Activated naive CD8-positive, alpha-beta T cell treated with anti-CD3 and anti-CD28 coated beads, Interleukin-2, amount 50 U/mL, for 24 hours (primary cell): ENCODE results near the gene CAMTA1.

Source experiments
- ATAC-seq: fragments of 150-1000 bp; cut with Tn5 transposase; one replicate; pipeline ENCODE4 v1.10.0; 2021
- DNase-seq: peaks from one replicate; pipeline ENCODE4 v3.0.0; 2021
- H3K27ac Mint-ChIP-seq: one replicate; pipeline ENCODE4 v1.8.0; 2021; ENCODE audit warnings: mild to moderate bottlenecking, mixed read lengths
- H3K27me3 Mint-ChIP-seq: one replicate; pipeline ENCODE4 v1.8.0; 2021; ENCODE audit warnings: mixed read lengths
- H3K36me3 Mint-ChIP-seq: one replicate; pipeline ENCODE4 v1.8.0; 2021; ENCODE audit warnings: low read depth, mixed read lengths
- H3K4me1 Mint-ChIP-seq: one replicate; pipeline ENCODE4 v1.8.0; 2021; ENCODE audit warnings: mixed read lengths
- H3K4me3 Mint-ChIP-seq: one replicate; pipeline ENCODE4 v1.8.0; 2021; ENCODE audit warnings: mild to moderate bottlenecking, moderate library complexity, mixed read lengths
- H3K9me3 Mint-ChIP-seq: one replicate; pipeline ENCODE4 v1.8.0; 2021; ENCODE audit warnings: mixed read lengths

The CAMTA1 gene

DNA sequence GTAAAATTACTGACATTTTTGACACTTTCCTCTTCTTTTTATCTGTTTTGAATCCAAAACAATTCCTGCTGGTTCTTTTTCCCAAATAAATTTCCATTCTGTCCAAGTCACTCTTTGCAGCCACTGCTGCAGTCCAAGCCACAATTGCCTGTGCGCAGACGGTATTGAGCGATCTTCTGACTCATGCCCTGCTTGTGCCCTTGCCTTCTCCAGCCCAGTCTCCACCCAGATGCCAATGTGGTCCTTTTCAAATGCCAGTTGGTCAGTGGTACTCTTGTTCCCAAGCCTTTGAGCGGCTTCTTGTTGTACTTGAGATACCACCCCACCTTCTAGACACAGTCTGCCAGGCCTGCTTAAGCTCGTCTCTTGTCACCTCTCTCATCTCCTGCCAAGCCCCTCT, 78.9 kb downstream of the CAMTA1 start:
- H3K4me1 Mint-ChIP-seq = peaks cover 30% of the 10 kb centered on the region
- no peak overlapping the region for H3K27ac Mint-ChIP-seq
- H3K36me3 Mint-ChIP-seq = peaks cover 9% of the 10 kb centered on the region
- DNase-seq = no peak
- H3K27me3 Mint-ChIP-seq = no peaks in the 10 kb centered on the region
- H3K9me3 Mint-ChIP-seq = no peaks in the 10 kb centered on the region
- ATAC-seq = no peak
- H3K4me3 Mint-ChIP-seq = no peak overlapping the region

DNA sequence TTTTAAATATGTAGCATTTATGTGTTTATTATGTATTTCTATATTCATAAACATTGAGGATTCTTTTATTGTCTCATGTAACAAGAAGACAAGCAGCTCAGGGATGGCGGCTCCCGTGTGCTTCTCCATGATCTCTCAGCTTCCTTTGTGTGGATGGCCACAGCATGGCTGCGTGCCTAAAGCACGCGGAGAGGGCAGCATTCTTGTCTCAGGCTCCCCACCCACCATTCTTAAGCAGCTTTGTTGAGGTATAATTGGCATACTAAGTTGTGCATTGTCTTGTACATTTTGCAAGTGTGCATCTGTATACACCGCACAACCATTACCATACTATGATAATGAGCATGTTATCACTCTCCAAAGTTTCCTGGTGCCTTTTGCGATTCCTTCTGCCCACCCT, 81.6 kb downstream of the CAMTA1 start:
- Mint-ChIP-seq H3K4me3 (no peak overlapping the region), H3K36me3 (peaks cover 5% of the 10 kb centered on the region), H3K27me3 (no peaks in the 10 kb centered on the region), H3K27ac (no peak overlapping the region), H3K4me1 (peaks cover 29% of the 10 kb centered on the region), H3K9me3 (no peaks in the 10 kb centered on the region)
- ATAC-seq = no peak
- DNase-seq = no peak

DNA sequence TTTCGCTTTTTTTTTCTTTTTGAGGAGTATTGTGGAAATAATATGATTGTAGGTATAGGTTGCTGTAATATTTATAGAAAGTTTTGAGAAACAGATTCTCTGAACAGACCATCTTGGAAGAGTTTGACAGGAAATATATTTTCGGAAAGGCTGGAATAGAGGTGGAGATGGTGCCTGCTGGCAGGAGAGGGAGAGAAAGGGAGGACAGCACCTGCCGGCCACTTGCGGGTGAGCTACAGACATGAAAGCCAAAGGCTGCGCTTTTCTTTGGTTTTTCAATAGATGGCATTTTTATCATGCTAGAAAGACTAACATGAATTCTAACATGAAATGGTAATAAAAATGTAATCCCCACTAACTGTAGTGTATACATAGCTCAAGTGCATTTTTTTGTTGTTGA, 82.1 kb downstream of the CAMTA1 start:
- H3K27ac Mint-ChIP-seq = no peak overlapping the region
- H3K36me3 Mint-ChIP-seq = peaks cover 5% of the 10 kb centered on the region
- DNase-seq (no peak), ATAC-seq (no peak)
- H3K27me3 Mint-ChIP-seq = no peaks in the 10 kb centered on the region
- H3K9me3 Mint-ChIP-seq = no peaks in the 10 kb centered on the region
- no peak overlapping the region for H3K4me3 Mint-ChIP-seq
- H3K4me1 Mint-ChIP-seq = peaks cover 34% of the 10 kb centered on the region

DNA sequence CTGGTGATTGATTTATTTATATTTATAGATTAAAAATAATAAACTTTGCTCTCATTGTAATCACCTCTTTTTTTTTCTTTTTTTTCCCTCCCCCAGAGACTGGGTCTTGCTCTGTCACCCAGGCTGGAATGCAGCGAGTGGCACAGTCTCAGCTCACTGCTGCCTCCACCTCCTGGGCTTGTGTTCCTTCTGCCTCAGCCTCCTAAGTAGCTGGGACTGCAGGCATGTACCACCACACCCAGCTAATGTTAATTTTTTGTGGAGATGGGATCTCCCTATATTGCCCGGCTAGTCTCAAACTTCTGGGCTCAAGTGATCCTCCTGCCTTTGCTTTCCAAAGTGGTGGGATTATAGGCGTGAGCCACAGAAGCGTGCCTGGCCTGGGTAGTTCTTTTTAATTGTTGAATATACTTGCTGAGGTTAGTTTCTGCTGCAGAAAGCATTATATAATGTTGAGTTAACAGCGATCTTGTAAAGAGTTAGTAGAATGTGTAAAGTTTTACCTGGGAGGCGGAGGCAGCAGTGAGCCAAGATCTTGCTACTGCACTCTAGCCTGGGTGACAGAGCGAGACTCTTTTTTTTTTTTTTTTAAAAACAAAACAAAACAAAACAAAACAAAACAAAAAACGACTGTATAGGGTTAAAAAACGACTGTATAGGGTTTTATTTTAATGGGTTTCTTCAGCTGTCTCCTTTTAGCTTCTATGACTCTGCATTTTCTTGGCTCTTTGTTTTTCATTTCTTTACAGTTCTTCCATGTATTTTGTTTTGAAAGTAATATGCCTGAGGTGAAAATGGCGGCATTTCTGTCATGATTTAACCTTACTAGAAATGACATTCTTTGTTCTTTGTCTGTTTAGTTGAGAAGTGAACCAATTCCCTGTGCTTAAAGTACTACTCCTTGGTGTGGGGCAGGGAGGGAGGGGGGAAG, 82.7 kb downstream of the CAMTA1 start:
- Mint-ChIP-seq H3K9me3 (no peaks in the 10 kb centered on the region), H3K4me3 (no peak overlapping the region), H3K4me1 (peaks cover 37% of the 10 kb centered on the region), H3K36me3 (peaks cover 11% of the 10 kb centered on the region), H3K27me3 (no peaks in the 10 kb centered on the region), H3K27ac (no peak overlapping the region)
- DNase-seq (no peak), ATAC-seq (no peak)

DNA sequence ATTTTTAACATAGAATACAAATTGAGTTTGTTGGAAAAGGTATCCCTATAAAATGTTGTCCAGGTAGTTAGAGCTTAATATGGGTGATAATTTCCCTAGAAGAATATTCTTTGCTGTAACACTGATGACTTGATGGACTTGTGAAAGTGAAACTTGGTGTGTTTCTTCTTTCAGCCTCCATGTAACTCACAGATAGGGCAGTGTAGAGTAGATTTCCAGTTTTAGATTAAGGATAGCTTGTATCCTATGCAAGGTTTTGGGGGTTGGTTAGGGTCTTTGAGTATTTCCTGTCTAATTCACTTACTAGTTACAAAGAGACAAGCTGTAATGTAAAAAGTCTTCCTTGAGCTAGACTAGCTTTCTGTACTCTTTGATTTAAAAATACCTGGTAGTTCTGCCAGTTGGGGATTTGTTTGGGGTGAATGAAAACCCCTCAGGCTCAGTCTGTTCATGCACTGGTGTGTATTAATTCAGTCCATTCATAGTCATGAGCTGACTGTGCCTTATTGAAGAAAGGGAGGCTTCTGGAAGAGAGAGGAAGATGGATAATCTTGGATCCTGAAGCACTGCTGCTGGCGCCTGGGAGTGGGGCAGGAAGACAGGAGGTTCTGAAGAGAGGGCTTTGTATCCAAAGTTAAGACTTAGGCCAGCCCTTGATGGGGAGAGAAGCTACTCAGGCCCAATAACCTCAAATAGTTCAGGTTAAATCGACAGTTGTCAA, 83.6 kb downstream of the CAMTA1 start:
- Mint-ChIP-seq H3K4me1 (peaks cover 37% of the 10 kb centered on the region), H3K36me3 (peaks cover 15% of the 10 kb centered on the region), H3K27me3 (no peaks in the 10 kb centered on the region), H3K4me3 (no peak overlapping the region), H3K9me3 (no peaks in the 10 kb centered on the region), H3K27ac (no peak overlapping the region)
- DNase-seq (no peak), ATAC-seq (no peak)

DNA sequence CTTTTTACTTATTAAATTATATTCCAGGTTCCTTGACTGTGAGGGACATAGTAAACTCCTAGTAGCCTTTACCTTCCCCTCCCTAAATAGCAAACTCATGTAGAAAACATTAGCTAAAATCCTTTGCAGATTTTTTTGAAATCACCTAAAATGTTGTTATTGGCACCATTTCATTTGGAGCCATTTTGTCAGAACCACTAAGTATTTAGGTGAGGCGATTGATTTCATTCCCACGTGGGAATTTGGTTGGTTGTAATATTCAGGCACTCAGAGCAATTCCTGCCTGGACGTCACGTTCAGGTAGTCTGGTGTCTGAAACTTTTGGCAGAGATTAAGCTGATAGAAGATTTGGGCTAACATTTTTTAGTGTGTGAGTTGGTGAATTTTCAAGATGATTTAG, 84.3 kb downstream of the CAMTA1 start:
- no peak overlapping the region for H3K27ac Mint-ChIP-seq
- ATAC-seq = no peak
- no peaks in the 10 kb centered on the region for H3K9me3 Mint-ChIP-seq

DNA sequence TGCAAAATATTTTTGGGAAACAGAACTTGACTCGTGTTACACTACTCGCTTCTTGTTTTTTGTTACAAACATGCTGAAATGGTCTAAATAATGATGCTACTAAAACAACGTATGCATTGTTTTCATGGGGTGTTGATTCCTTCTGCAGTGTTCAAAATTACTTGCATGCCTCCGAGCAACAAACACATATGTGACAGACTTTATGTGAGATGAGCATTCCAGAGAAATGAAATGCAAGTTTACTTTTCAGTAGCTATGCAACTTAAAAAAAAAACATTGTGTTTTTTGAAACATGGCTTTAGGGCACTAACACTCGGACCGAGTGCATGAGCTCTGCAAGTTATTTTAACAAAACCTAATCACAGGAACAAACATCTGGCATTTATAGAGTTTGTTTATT, 84.8 kb downstream of the CAMTA1 start:
- no peak overlapping the region for H3K27ac Mint-ChIP-seq
- H3K36me3 Mint-ChIP-seq = peaks cover 14% of the 10 kb centered on the region
- DNase-seq = no peak
- no peaks in the 10 kb centered on the region for H3K9me3 Mint-ChIP-seq
- no peak overlapping the region for H3K4me3 Mint-ChIP-seq
- ATAC-seq = no peak
- H3K27me3 Mint-ChIP-seq = no peaks in the 10 kb centered on the region
- H3K4me1 Mint-ChIP-seq = peaks cover 37% of the 10 kb centered on the region

More for the DNA sequence above, 84.3 kb downstream of the CAMTA1 start:
- no peak for DNase-seq
- peaks cover 37% of the 10 kb centered on the region for H3K4me1 Mint-ChIP-seq
- H3K36me3 Mint-ChIP-seq = peaks cover 13% of the 10 kb centered on the region
- H3K4me3 Mint-ChIP-seq = no peak overlapping the region
- H3K27me3 Mint-ChIP-seq = no peaks in the 10 kb centered on the region

DNA sequence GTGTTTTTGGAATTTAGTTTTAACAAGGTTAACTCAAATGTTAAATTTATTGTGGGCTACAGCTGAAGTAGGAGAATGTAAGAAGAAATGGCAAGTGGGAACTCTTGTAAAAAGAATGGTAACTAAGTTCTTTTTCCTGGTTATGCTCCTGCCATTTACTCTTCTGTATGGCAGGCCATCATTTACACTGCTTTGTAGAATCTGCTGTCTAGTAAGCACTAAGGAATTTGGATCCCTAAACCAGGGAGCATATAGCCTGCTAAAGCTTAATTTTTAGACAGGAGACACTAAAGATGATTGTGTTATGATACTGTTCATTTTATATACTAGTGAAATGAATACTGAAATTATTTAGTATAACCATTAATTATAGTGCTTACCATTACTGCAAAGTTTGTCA, 85.3 kb downstream of the CAMTA1 start:
- DNase-seq (no peak), ATAC-seq (no peak)
- H3K36me3 Mint-ChIP-seq = peaks cover 14% of the 10 kb centered on the region
- no peak overlapping the region for H3K27ac Mint-ChIP-seq
- H3K4me1 Mint-ChIP-seq = peaks cover 37% of the 10 kb centered on the region
- no peaks in the 10 kb centered on the region for H3K27me3 Mint-ChIP-seq
- no peak overlapping the region for H3K4me3 Mint-ChIP-seq
- no peaks in the 10 kb centered on the region for H3K9me3 Mint-ChIP-seq

DNA sequence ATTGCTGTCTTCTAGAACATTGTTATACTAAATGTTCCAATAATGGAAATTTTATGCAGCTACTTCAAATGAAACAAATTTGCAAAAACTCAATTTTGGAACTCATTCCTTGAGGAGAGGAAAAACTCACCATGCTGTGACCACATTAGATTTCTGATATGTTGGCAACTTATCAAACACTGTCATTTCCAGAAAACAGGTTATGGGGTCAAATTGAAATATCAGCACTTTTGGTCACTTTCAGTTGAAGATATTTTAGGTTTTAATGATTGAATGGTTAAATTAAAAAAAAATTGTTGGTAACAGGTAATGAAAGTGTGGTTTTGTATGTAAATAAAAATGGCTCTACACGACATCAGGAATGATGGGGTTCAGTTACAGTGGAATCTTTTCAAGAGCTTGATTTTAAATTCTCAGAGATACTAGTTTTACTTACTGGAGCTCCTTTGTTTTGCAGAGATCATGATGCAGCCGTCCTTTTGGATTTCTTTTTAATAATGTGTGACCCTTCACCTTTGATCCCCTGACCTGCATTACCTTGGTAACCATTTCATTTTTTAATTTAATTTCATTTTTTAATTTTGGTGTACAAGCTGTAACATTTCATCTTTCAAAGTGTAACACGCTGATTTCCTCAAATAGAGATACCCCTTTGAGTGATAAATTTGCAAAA, 86.2 kb downstream of the CAMTA1 start:
- ATAC-seq (no peak), DNase-seq (no peak)
- no peaks in the 10 kb centered on the region for H3K9me3 Mint-ChIP-seq
- H3K4me1 Mint-ChIP-seq = peaks cover 34% of the 10 kb centered on the region
- H3K27ac Mint-ChIP-seq = no peak overlapping the region
- H3K4me3 Mint-ChIP-seq = no peak overlapping the region
- peaks cover 14% of the 10 kb centered on the region for H3K36me3 Mint-ChIP-seq
- no peaks in the 10 kb centered on the region for H3K27me3 Mint-ChIP-seq

DNA sequence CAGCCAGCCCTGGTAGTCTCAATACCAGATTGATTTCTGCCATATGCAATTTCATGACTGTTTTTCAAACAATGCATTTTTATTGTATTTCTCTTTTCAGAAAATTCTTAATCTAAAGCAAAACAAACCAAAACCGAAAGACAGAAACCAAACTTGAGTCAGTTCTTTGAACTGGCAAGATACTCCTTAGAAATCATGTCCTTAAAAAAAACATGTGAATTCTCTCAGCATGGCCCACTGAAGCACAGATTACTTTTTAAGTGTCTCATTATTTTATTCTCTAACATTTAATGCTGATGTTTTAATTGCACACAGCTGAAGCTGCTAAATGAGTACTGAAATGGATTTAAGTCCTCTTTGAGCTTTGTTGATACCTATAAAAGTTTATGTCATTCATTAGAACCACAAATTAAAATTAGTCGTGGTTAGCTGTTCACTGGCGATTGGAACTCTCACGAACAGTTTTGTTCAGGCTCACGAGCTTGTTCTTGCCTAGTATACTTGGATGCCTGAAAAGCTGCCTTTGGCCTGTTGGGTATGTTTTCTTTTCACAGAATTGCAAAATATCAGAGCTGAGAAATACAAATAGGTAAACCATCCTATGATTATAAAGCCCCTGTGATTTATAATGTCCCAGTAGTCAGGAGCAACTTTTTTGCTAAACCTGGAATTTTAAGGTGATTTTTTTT, 87.5 kb downstream of the CAMTA1 start:
- Mint-ChIP-seq H3K4me1 (peaks cover 32% of the 10 kb centered on the region), H3K36me3 (peaks cover 19% of the 10 kb centered on the region), H3K27ac (no peak overlapping the region), H3K4me3 (no peak overlapping the region), H3K9me3 (no peaks in the 10 kb centered on the region), H3K27me3 (no peaks in the 10 kb centered on the region)
- ATAC-seq (no peak), DNase-seq (no peak)

DNA sequence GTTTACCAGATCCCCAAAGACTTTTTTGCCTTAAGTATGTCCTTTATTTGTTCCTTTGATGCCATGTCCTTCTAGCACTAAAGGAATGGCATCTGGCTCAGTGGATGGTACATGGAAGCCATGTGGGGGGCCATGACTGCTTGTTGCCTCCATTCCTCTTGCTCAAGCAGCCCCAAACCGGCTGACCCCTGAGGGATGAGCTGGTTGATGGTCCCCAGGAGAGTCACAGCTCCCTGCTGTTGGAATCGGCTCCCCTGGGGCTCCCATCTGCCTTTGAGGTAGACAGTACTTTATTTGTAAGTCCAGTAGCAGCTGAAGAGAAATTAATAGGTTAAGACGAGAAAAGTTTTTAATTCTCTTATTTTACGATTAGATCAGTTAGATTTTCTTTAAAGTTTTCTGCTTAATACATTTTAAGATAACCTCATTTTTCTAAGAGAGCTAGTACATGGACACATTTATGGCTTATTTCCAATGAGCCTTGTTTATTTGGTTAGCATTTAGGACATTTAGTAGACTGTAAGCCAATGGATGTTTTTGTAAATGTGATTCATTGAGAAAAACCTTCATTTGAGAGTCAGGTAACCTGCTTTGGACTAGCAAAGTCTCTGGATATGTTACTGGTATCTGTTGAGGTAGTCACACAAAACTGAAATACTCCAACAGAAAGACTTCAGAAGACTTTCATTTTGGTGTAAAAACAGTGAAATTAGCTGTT, 88.2 kb downstream of the CAMTA1 start:
- Mint-ChIP-seq H3K27ac (no peak overlapping the region), H3K36me3 (peaks cover 19% of the 10 kb centered on the region), H3K4me1 (peaks cover 27% of the 10 kb centered on the region), H3K27me3 (no peaks in the 10 kb centered on the region), H3K9me3 (no peaks in the 10 kb centered on the region), H3K4me3 (no peak overlapping the region)
- no peak for ATAC-seq
- DNase-seq = no peak

DNA sequence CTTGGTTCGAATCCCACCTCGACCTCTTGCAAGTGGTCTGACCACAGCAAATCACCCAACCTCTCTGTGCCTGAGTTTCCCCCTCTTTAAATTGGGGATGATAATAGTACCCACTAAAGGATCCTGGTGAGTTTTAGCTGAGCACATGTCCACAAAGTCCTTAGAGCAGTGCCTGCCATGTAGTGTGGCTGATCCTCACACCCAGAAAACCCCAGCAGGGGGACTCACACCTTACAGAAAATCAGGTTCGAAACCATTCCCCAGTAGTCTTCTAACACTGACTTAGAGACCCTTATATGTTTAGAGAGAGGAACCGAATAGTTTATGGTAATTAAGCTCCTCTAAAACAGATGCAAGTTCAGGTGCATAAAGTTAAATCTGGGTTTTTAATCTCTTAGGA, 89.0 kb downstream of the CAMTA1 start:
- DNase-seq = no peak
- ATAC-seq = no peak
- Mint-ChIP-seq H3K4me1 (peaks cover 19% of the 10 kb centered on the region), H3K9me3 (no peaks in the 10 kb centered on the region), H3K36me3 (peaks cover 19% of the 10 kb centered on the region), H3K27ac (no peak overlapping the region), H3K27me3 (no peaks in the 10 kb centered on the region), H3K4me3 (no peak overlapping the region)

DNA sequence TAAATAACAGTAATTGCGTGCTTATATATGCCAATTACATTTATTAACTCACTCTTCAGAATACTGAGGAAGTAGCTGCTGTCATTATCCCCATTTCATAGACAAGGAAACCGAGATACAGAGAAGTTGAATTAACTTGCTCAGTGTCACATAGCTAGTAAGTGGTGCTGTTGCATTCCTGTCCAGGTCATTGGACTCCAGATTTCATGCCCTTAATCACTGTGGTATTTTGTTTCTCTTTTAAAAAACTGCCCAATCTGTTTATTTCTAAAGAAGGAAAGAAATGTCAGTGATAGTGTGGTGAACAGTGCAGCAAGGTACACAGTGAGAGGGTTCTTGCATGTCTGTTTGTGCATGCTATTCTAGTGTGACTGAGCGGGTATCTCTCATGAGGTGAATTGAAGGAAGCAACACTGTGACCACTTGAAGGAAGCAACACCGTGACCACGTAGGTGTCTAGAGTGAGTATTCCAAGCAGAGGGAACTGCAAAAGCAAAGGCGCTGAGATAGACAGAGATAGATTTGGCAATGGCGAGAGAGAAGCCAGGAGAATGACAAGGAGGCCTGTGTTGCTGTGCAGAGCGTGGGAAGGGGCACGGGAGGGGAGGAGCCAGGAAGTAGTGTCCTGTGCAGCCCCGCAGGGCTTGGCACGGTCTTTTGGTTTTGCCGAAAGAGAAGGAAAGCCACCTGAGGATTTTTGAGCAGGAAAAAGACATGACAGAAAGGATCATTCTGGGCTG, 95.9 kb downstream of the CAMTA1 start:
- no peak overlapping the region for H3K27ac Mint-ChIP-seq
- ATAC-seq = no peak
- peaks cover 8% of the 10 kb centered on the region for H3K36me3 Mint-ChIP-seq
- no peaks in the 10 kb centered on the region for H3K27me3 Mint-ChIP-seq
- no peak for DNase-seq
- no peaks in the 10 kb centered on the region for H3K9me3 Mint-ChIP-seq
- H3K4me1 Mint-ChIP-seq = peaks cover 11% of the 10 kb centered on the region
- H3K4me3 Mint-ChIP-seq = no peak overlapping the region
